ENCODE measurements around the gene ITGB1BP1. TPM values are rescaled to one million over a fixed set of nuclear protein-coding genes. Genes with fewer than 3 reads are reported as not detected.

ITGB1BP1 gene
- total and polyA plus RNA-seq, 2 of the 13 experiments (the other 11 are each of a cell fraction or from before 2014, with no cell fraction given), result 106 to 108 TPM

DNA sequence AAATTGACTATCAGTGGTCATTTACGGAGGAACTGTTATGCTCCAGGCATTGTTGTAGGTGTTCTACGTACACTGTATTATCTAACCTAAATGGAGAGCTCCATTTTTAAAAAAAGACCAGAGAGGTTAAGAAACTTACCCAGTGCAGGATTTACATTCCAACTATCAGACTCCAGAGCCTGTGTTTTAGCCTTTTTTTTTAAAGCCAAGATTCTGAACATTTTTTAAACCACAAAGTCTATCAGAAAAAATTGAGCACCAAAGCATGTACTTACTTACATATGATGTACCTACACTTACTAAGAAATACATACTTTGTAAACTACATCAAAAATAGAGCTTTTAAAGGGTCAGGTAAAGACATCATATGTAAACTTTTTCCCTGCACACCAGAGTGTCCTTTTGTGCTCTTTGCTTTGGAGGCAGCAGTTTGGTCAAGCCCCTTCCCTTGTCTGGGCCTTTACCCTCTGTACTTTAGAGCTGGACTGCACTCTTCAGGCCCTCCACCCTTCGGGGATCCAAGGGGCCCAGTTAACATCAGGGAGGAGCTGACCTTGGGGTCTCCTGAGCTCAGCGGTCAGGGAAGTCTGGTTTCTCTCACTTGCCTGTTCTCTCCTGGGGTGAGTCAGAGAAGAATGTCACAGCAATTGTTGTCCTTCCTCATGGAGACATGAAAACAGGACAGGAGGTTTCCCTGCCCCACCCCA is 58.4 kb downstream of the ITGB1BP1 start (continued):
- TF ChIP-seq HNF4G (IDR thresholded peaks at IDR 0.05; ENCODE audit: borderline replicate concordance, low read depth, low read length) (peak; percentile 75), HNF4G (CRISPR knock-in tag; IDR thresholded peaks at IDR 0.05; ENCODE audit: borderline replicate concordance, low read depth) (no peak), CHD4 (IDR thresholded peaks at IDR 0.05; ENCODE audit: borderline replicate concordance, low read length) (no peak), ZNF446 (CRISPR knock-in tag; IDR thresholded peaks at IDR 0.05) (no peak), ZNF766 (CRISPR knock-in tag; IDR thresholded peaks at IDR 0.05; ENCODE audit: borderline replicate concordance) (no peak), ZNF530 (CRISPR knock-in tag; IDR thresholded peaks at IDR 0.05; ENCODE audit: low read depth) (no peak), ZNF24 (IDR thresholded peaks at IDR 0.05) (no peak), BRCA1 (CRISPR knock-in tag; IDR thresholded peaks at IDR 0.05) (no peak), TP53 (CRISPR knock-in tag; conservative IDR thresholded peaks at IDR 0.05) (no peak), ZFY (CRISPR knock-in tag; IDR thresholded peaks at IDR 0.05) (0 out of 2 replicates have a peak, but pooled peaks have one; percentile 35), ZNF350 (CRISPR knock-in tag; IDR thresholded peaks at IDR 0.05; ENCODE audit: borderline replicate concordance, low read depth) (no peak), KLF16 (CRISPR knock-in tag; IDR thresholded peaks at IDR 0.05) (no peak), ZNF124 (CRISPR knock-in tag; IDR thresholded peaks at IDR 0.05) (no peak), HNRNPUL1 (IDR thresholded peaks at IDR 0.05; ENCODE audit: low read depth, low read length) (no peak), ZNF225 (CRISPR knock-in tag; IDR thresholded peaks at IDR 0.05) (no peak), ZNF772 (CRISPR knock-in tag; IDR thresholded peaks at IDR 0.05) (no peak), EZH2 (conservative IDR thresholded peaks at IDR 0.05; ENCODE audit: low read depth, low read length) (no peak), NRL (CRISPR knock-in tag; IDR thresholded peaks at IDR 0.05; ENCODE audit: borderline replicate concordance) (no peak), ZFYVE20 (CRISPR knock-in tag; IDR thresholded peaks at IDR 0.05; ENCODE audit: borderline replicate concordance, low read depth) (no peak)
- TF ChIP-seq, protein P1, sequence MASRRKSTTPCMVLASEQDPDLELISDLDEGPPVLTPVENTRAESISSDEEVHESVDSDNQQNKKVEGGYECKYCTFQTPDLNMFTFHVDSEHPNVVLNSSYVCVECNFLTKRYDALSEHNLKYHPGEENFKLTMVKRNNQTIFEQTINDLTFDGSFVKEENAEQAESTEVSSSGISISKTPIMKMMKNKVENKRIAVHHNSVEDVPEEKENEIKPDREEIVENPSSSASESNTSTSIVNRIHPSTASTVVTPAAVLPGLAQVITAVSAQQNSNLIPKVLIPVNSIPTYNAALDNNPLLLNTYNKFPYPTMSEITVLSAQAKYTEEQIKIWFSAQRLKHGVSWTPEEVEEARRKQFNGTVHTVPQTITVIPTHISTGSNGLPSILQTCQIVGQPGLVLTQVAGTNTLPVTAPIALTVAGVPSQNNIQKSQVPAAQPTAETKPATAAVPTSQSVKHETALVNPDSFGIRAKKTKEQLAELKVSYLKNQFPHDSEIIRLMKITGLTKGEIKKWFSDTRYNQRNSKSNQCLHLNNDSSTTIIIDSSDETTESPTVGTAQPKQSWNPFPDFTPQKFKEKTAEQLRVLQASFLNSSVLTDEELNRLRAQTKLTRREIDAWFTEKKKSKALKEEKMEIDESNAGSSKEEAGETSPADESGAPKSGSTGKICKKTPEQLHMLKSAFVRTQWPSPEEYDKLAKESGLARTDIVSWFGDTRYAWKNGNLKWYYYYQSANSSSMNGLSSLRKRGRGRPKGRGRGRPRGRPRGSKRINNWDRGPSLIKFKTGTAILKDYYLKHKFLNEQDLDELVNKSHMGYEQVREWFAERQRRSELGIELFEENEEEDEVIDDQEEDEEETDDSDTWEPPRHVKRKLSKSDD (CRISPR knock-in tag; IDR thresholded peaks at IDR 0.05; ENCODE audit: low read depth), result no peak
- TF ChIP-seq, protein P2, sequence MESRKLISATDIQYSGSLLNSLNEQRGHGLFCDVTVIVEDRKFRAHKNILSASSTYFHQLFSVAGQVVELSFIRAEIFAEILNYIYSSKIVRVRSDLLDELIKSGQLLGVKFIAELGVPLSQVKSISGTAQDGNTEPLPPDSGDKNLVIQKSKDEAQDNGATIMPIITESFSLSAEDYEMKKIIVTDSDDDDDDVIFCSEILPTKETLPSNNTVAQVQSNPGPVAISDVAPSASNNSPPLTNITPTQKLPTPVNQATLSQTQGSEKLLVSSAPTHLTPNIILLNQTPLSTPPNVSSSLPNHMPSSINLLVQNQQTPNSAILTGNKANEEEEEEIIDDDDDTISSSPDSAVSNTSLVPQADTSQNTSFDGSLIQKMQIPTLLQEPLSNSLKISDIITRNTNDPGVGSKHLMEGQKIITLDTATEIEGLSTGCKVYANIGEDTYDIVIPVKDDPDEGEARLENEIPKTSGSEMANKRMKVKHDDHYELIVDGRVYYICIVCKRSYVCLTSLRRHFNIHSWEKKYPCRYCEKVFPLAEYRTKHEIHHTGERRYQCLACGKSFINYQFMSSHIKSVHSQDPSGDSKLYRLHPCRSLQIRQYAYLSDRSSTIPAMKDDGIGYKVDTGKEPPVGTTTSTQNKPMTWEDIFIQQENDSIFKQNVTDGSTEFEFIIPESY (CRISPR knock-in tag; IDR thresholded peaks at IDR 0.05), result no peak
- TF ChIP-seq, protein P3, sequence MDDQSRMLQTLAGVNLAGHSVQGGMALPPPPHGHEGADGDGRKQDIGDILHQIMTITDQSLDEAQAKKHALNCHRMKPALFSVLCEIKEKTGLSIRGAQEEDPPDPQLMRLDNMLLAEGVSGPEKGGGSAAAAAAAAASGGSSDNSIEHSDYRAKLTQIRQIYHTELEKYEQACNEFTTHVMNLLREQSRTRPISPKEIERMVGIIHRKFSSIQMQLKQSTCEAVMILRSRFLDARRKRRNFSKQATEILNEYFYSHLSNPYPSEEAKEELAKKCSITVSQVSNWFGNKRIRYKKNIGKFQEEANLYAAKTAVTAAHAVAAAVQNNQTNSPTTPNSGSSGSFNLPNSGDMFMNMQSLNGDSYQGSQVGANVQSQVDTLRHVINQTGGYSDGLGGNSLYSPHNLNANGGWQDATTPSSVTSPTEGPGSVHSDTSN (CRISPR knock-in tag; IDR thresholded peaks at IDR 0.05; ENCODE audit: borderline replicate concordance), result no peak
- TF ChIP-seq, protein P4, sequence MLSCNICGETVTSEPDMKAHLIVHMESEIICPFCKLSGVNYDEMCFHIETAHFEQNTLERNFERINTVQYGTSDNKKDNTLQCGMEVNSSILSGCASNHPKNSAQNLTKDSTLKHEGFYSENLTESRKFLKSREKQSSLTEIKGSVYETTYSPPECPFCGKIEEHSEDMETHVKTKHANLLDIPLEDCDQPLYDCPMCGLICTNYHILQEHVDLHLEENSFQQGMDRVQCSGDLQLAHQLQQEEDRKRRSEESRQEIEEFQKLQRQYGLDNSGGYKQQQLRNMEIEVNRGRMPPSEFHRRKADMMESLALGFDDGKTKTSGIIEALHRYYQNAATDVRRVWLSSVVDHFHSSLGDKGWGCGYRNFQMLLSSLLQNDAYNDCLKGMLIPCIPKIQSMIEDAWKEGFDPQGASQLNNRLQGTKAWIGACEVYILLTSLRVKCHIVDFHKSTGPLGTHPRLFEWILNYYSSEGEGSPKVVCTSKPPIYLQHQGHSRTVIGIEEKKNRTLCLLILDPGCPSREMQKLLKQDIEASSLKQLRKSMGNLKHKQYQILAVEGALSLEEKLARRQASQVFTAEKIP (CRISPR knock-in tag; IDR thresholded peaks at IDR 0.05; ENCODE audit: borderline replicate concordance), result no peak

Data from HepG2 (cell line).